Measurements from ENCODE around the gene FAM53A. TPM values are rescaled to one million over a fixed set of nuclear protein-coding genes. Genes with fewer than 3 reads are reported as not detected.
A peak's percentile ranks its signal among the peaks of the same experiment; 100 is the strongest.

Gene FAM53A
- polyA plus RNA-seq (2011; rRNA removed) (1.1 TPM in 2 replicates), polyA minus RNA-seq (2011; rRNA and poly(A)+ RNA removed) (1.3 and 1.8 TPM in 2 replicates)

GRCh38 chr4:1683736-1684505 is at the start of gene FAM53A:
TSS of gene FAM53A (minus strand) at chr4:1684313. CDS start at chr4:1668741, 15,572 bp downstream.
- ChIA-PET CTCF (interaction anchor here (2.3 kb wide), 1 partner anchor 9 kb away, joined by 11 read pairs; no protein-coding TSS in a partner anchor), POLR2A (no interaction called here)
- H3K9me3 ChIP-seq (ENCODE audit: control insufficient read depth, insufficient read depth, low read length): no peaks in the 10 kb centered on the region; the same call in 1 of the 2 replicates
- H3K4me3 ChIP-seq (ENCODE audit: low read depth, low read length): peak within 1 kb of the TSS; percentile 62
- DNase-seq (ENCODE audit: low read depth, low spot score): peak; percentile 41
- peak within 1 kb of the TSS; percentile 71 for H3K27ac ChIP-seq (ENCODE audit: low read depth, low read length)
- H3K27me3 ChIP-seq (ENCODE audit: control insufficient read depth, insufficient read depth, low read length): no peaks in the 10 kb centered on the region
- no peak for TF ChIP-seq CTCF (IDR thresholded peaks at IDR 0.05; ENCODE audit: low read depth, low read length)

GRCh38 chr4:1732911-1733310 is 48.8 kb upstream of the FAM53A start:
- no peak for TF ChIP-seq CTCF (IDR thresholded peaks at IDR 0.05; ENCODE audit: low read depth, low read length)
- H3K4me3 ChIP-seq (ENCODE audit: low read depth, low read length): no peak overlapping the region
- peaks cover 19% of the 10 kb centered on the region for H3K9me3 ChIP-seq (ENCODE audit: control insufficient read depth, insufficient read depth, low read length)
- POLR2A ChIA-PET: no interaction called here
- CTCF ChIA-PET: no interaction called here
- DNase-seq (ENCODE audit: low read depth, low spot score): no peak
- H3K27me3 ChIP-seq (ENCODE audit: control insufficient read depth, insufficient read depth, low read length): no peaks in the 10 kb centered on the region
- no peak overlapping the region for H3K27ac ChIP-seq (ENCODE audit: low read depth, low read length)

- TF ChIP-seq CTCF (IDR thresholded peaks at IDR 0.05; ENCODE audit: low read depth, low read length): no peak
Observed at GRCh38 chr4:1731180-1731579, 47.1 kb upstream of the FAM53A start.

DNA sequence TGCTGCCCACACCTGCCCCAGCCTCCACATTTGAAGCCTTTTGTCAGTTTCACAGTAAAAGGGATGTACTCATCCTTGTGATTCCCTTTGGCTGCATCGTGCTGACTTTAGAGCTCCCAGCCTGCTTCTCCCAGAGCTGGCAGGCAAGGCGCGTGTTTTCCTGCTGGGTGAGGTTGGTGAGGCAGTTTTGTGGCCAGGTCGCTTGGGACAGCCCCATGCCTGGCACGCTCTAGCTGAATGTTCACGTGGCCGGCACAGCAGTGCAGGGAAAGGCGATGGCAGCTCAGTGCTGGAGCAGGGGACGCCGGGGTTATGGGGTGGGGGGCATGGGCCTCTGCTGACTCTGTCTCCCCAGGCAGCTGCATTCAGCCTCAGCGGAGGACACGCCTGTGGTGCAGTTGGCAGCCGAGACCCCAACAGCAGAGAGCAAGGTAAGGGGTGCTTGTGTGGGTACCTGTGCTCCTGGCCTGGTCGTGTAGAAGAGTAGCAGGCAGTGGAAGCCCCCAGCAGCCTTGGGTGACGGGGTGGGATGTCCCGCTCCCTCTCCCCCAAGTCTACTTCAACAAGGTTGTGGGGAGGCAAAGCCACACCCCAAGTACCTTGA is 46.5 kb upstream of the FAM53A start:
- DNase-seq (ENCODE audit: low read depth, low spot score): no peak
- Histone ChIP-seq H3K9me3 (ENCODE audit: control insufficient read depth, insufficient read depth, low read length) (no peaks in the 10 kb centered on the region; the same call in 1 of the 2 replicates), H3K27ac (ENCODE audit: low read depth, low read length) (peak overlapping the region; percentile 39), H3K27me3 (ENCODE audit: control insufficient read depth, insufficient read depth, low read length) (no peaks in the 10 kb centered on the region), H3K4me3 (ENCODE audit: low read depth, low read length) (no peak overlapping the region)
- TF ChIP-seq CTCF (IDR thresholded peaks at IDR 0.05; ENCODE audit: low read depth, low read length): no peak
- ChIA-PET POLR2A (interaction anchor here (0.7 to 1.0 kb wide), 2 partner anchors 9 to 37 kb away, joined by 4 read pairs; partner anchors contain the start of genes TACC3 and TMEM129), CTCF (interaction anchor here (1.1 to 2.7 kb wide), 2 partner anchors 29 to 37 kb away, joined by 3 to 27 read pairs; no protein-coding TSS in a partner anchor)

More at GRCh38 chr4:1731180-1731579, 47.1 kb upstream of the FAM53A start:
- Histone ChIP-seq H3K4me3 (ENCODE audit: low read depth, low read length) (no peak overlapping the region), H3K27me3 (ENCODE audit: control insufficient read depth, insufficient read depth, low read length) (no peaks in the 10 kb centered on the region), H3K27ac (ENCODE audit: low read depth, low read length) (peak overlapping the region; percentile 39), H3K9me3 (ENCODE audit: control insufficient read depth, insufficient read depth, low read length) (peaks cover 1% of the 10 kb centered on the region)
- DNase-seq (ENCODE audit: low read depth, low spot score): no peak
- ChIA-PET CTCF (interaction anchor here (2.7 kb wide), 1 partner anchor 38 kb away, joined by 27 read pairs; no protein-coding TSS in a partner anchor), POLR2A (interaction anchor here (0.7 kb wide), 1 partner anchor 10 kb away, joined by 4 read pairs; the partner anchor contains the start of genes TACC3 and TMEM129)
